Esophagus muscularis mucosa (tissue), 4 donors: ENCODE data around the gene NPEPL1. TPM values are rescaled to one million over a fixed set of nuclear protein-coding genes. Genes with fewer than 3 reads are reported as not detected.
A peak's percentile ranks its signal among the peaks of the same experiment; 100 is the strongest.

Experiments used
- DNase-seq: peaks from one replicate; pipeline ENCODE4 v3.0.0-alpha.2; 2017; ENCODE audit errors: extremely low spot score
- H3K27ac ChIP-seq, 4 donors: fragments of 200-600 bp; sonication (generic); replicated peaks in 1 of 4; 1 replicate in 3 of 4; 2 replicates in 1 of 4; pipeline ENCODE4 v1.5.1; 2016 to 2019; ENCODE audit warnings: mild to moderate bottlenecking in 1 of 4
- H3K27me3 ChIP-seq, 4 donors: fragments of 200-600 bp; sonication (generic); one replicate each; pipeline versions ENCODE4 v1.5.1 to v1.6.0; 2016 to 2019
- H3K36me3 ChIP-seq, 4 donors: fragments of 200-600 bp; sonication (generic); one replicate each; pipeline ENCODE4 v1.5.1; 2016 to 2019
- H3K4me1 ChIP-seq, 4 donors: fragments of 200-600 bp; sonication (generic); one replicate each; pipeline ENCODE4 v1.5.1; 2016 to 2019
- H3K4me3 ChIP-seq, 4 donors: fragments of 200-600 bp; sonication (generic); 1 replicate in 2 of 4; 2 replicates in 2 of 4; pipeline ENCODE4 v1.5.1; 2016 to 2019; ENCODE audit warnings: mild to moderate bottlenecking in 4 of 4, moderate library complexity in 1 of 4
- H3K9me3 ChIP-seq, 4 donors: fragments of 200-600 bp; sonication (generic); 1 replicate in 3 of 4; 2 replicates in 1 of 4; pipeline ENCODE4 v1.5.1; 2016 to 2019
- EP300 ChIP-seq: sonication (generic); formaldehyde crosslinking; IDR thresholded peaks from one replicate; pipeline ENCODE4 v1.6.1; 2017; ENCODE audit warnings: antibody characterized with exemption
- POLR2A ChIP-seq: fragments of 450-650 bp; IDR thresholded peaks from one replicate; pipeline ENCODE4 v1.6.1; 2017; ENCODE audit warnings: antibody characterized with exemption, moderate library complexity, mild to moderate bottlenecking, low read depth
- POLR2AphosphoS5 ChIP-seq, 2 donors: sonication (generic); formaldehyde crosslinking; IDR thresholded peaks; one replicate each; pipeline ENCODE4 v1.6.1; 2017; ENCODE audit warnings: antibody characterized with exemption in 2 of 2
- WGBS: methylation state at CpG from one replicate; pipeline ENCODE4 v1.1.5; 2018; 5-methylcytosine and 5-hydroxymethylcytosine counted together
- intact Hi-C: fragments of 100-400 bp; cut with DNase I; formaldehyde crosslinking; loops from one replicate; pipeline ENCODE4 v1.15.1; 2023
- total RNA-seq, 4 donors: library from RNA; depleted of rRNA; stranded (reverse); fragments of >200 nt; gene quantifications; one replicate each; pipeline versions ENCODE4 v1.1.0 to v1.2.1, GENCODE V29; 2016
- TF ChIP-seq, protein P1 (sequence below), 3 experiments: fragments of 200-600 bp in 2 of 3; fragments of 450-650 bp in 1 of 3; sonication (generic) in 2 of 3; IDR thresholded peaks; one replicate each; pipeline ENCODE4 v1.5.1; 2017 to 2019; ENCODE audit warnings: antibody characterized with exemption in 3 of 3, mild to moderate bottlenecking in 2 of 3, moderate library complexity in 1 of 3

The NPEPL1 gene
- total RNA-seq, 4 donors from 2014 or later = 29.0 to 59.0 (median 50.5) TPM

DNA sequence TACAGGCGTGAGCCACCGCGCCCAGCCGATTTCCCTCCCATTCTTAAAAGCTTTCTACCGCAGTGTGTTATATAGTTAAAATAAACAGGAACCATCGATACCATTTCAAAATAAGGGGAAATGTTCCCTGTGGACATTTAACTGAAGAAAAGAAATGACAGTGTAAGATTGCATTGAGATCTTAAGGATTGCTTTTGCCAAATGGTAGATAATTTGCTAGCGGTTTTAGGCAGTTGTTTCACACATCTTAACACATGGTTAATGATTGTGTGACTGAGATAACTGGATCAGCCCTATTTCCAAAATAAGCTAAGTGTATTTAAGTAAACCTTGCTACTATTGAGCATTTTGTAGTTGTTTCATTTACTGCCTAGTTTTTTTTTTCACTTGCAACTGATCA lies 25.9 kb upstream of the NPEPL1 start:
- H3K4me3 ChIP-seq = no peak overlapping the region
- 84% methylated on average over 7 of the region's 7 CpGs for WGBS
- TF ChIP-seq, protein P1, sequence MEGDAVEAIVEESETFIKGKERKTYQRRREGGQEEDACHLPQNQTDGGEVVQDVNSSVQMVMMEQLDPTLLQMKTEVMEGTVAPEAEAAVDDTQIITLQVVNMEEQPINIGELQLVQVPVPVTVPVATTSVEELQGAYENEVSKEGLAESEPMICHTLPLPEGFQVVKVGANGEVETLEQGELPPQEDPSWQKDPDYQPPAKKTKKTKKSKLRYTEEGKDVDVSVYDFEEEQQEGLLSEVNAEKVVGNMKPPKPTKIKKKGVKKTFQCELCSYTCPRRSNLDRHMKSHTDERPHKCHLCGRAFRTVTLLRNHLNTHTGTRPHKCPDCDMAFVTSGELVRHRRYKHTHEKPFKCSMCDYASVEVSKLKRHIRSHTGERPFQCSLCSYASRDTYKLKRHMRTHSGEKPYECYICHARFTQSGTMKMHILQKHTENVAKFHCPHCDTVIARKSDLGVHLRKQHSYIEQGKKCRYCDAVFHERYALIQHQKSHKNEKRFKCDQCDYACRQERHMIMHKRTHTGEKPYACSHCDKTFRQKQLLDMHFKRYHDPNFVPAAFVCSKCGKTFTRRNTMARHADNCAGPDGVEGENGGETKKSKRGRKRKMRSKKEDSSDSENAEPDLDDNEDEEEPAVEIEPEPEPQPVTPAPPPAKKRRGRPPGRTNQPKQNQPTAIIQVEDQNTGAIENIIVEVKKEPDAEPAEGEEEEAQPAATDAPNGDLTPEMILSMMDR (IDR thresholded peaks at IDR 0.05) = no peak
- TF ChIP-seq EP300 = no peak
- TF ChIP-seq POLR2AphosphoS5 (IDR thresholded peaks at IDR 0.05) = no peak
- no peak for TF ChIP-seq POLR2A
- DNase-seq = no peak
- no peak overlapping the region for H3K27ac ChIP-seq
- peaks cover 12 to 54% (median 40%) of the 10 kb centered on the region in 4 donors for H3K36me3 ChIP-seq
- no peaks in the 10 kb centered on the region for H3K9me3 ChIP-seq
- peaks cover 4 to 27% (median 12%) of the 10 kb centered on the region in 4 donors for H3K4me1 ChIP-seq
- no peaks in the 10 kb centered on the region for H3K27me3 ChIP-seq
- intact Hi-C loops = no loop called here

DNA sequence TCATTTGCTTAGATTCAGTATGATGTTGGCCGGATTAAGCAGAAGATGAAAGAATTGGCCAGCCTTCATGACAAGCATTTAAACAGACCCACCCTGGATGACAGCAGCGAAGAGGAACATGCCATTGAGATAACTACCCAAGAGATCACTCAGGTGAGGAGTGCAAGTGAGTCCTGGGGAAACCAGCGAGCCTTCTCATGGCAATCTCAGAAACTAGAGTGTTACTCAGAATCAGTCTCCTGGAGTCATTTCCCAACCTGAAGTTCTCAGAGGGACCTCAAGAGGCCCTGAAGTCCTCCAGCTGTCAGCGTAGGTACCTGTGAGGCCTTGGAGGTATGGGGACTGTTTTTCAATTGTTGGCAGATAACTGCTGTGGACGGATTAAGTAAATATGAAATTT lies 24.6 kb upstream of the NPEPL1 start:
- Histone ChIP-seq H3K4me3 (no peak overlapping the region), H3K27me3 (no peaks in the 10 kb centered on the region), H3K9me3 (no peaks in the 10 kb centered on the region), H3K27ac (peak overlapping the region in 1 of 4 donors; percentile 31), H3K4me1 (peaks cover 0 to 22% (median 9%) of the 10 kb centered on the region in 4 donors), H3K36me3 (peaks cover 12 to 59% (median 42%) of the 10 kb centered on the region in 4 donors)
- peak; percentile 53 for DNase-seq
- intact Hi-C loops = no loop called here
- 68% methylated on average over 5 of the region's 5 CpGs for WGBS
- no peak for TF ChIP-seq EP300
- no peak for TF ChIP-seq POLR2A
- TF ChIP-seq POLR2AphosphoS5 (IDR thresholded peaks at IDR 0.05) = no peak
- TF ChIP-seq, protein P1 (IDR thresholded peaks at IDR 0.05) = no peak

DNA sequence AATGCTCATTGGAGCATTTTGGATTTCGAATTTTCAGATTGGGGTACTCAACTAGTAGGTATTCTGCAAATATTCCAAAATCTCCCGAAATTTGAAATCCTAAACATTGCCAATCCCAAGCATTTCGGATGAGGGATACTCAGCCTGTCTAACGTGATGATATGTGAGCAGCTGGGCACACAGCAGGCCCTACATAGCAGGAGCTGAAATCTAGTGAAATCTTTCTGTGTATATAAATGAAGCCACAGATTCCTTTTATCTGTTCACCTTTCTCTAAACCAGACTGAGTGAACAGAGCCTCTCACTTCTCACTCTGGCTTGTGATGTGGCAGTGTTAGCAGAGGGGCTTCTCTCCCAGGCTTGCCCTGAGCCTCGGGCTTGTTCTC lies 23.7 kb upstream of the NPEPL1 start:
- Histone ChIP-seq H3K9me3 (no peaks in the 10 kb centered on the region), H3K27me3 (no peaks in the 10 kb centered on the region), H3K4me1 (peaks cover 0 to 22% (median 9%) of the 10 kb centered on the region in 4 donors), H3K27ac (no peak overlapping the region), H3K36me3 (peaks cover 12 to 60% (median 51%) of the 10 kb centered on the region in 4 donors), H3K4me3 (no peak overlapping the region)
- no peak for DNase-seq
- WGBS = 88% methylated on average over 5 of the region's 5 CpGs
- intact Hi-C loops = no loop called here
- TF ChIP-seq EP300 (no peak), POLR2AphosphoS5 (IDR thresholded peaks at IDR 0.05) (no peak), POLR2A (no peak)
- TF ChIP-seq, protein P1 (IDR thresholded peaks at IDR 0.05) = no peak

DNA sequence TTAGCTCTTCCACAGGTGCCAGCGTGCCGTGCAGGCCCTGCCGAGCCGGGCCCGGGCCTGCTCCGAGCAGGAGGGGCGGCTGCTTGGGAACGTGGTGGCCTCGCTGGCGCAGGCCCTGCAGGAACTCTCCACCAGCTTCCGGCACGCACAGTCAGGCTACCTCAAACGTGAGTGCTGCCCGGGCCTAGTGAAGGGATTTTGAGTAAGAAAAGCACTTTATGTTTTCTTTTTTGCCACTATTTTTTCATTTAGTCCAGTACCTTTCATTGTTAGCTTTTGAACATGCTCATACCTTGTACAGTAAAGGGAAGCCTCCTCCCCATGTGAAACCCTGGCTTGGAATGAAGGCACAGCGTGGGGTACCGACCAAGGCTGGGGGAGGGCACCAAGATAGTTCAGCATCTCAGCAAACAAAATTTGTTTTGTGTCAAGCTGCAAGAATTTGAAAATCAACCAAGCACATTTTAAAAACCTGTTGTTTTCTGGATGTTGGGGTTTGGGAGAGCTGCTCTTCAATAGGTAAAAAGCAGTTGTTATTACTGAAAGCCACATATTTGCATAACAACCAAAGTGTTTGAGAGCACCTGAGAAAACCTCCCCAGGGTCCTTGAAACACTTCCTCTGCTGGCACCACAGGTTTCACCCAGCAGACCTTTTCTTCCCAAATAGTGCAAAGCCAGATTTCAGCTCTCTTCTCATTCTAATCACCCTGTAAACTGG lies 23.2 kb upstream of the NPEPL1 start:
- Histone ChIP-seq H3K9me3 (no peaks in the 10 kb centered on the region), H3K4me3 (no peak overlapping the region), H3K27ac (no peak overlapping the region), H3K36me3 (peaks cover 13 to 66% (median 57%) of the 10 kb centered on the region in 4 donors), H3K4me1 (peaks cover 0 to 22% (median 9%) of the 10 kb centered on the region in 4 donors), H3K27me3 (no peaks in the 10 kb centered on the region)
- 67% methylated on average over 13 of the region's 16 CpGs for WGBS
- intact Hi-C loops = no loop called here
- DNase-seq = peak; percentile 39
- no peak for TF ChIP-seq POLR2A
- no peak for TF ChIP-seq POLR2AphosphoS5 (IDR thresholded peaks at IDR 0.05)
- TF ChIP-seq EP300 = no peak
- TF ChIP-seq, protein P1 (IDR thresholded peaks at IDR 0.05) = no peak
